Stimulated activated CD8-positive, alpha-beta memory T cell treated with anti-CD3 and anti-CD28 coated beads, Interleukin-12 subunit alpha, Interleukin-12 subunit beta, amount 100 ng/mL, for 24 hours (primary cell): Measurements from ENCODE around the gene SYTL4.

Source experiments
- DNase-seq: peaks from one replicate; pipeline ENCODE4 v3.0.0-alpha.2; 2020; ENCODE audit errors: extremely low read depth

SYTL4 gene

GRCh38 chrX:100648458-100649417 is 83.2 kb downstream of the SYTL4 start:
- no peak for DNase-seq

GRCh38 chrX:100647739-100648138 is 84.2 kb downstream of the SYTL4 start:
- no peak for DNase-seq

GRCh38 chrX:100647095-100647494 is 84.8 kb downstream of the SYTL4 start:
- no peak for DNase-seq

GRCh38 chrX:100645106-100645505 is 86.8 kb downstream of the SYTL4 start:
- no peak for DNase-seq

GRCh38 chrX:100643956-100644860 is 87.7 kb downstream of the SYTL4 start, which contains the start of gene SRPX2:
TSS of gene SRPX2 (plus strand) at chrX:100644199. CDS start at chrX:100646323, 2,124 bp downstream.
- no peak for DNase-seq

- DNase-seq: no peak
Measured at GRCh38 chrX:100643212-100643611, 88.7 kb downstream of the SYTL4 start.

GRCh38 chrX:100642290-100642689 is 89.6 kb downstream of the SYTL4 start:
- DNase-seq: no peak

- peak; percentile 14 for DNase-seq
Measured at GRCh38 chrX:100636321-100636991, 95.5 kb downstream of the SYTL4 start, which contains the start of gene TSPAN6. TSS of gene TSPAN6 (minus strand) at chrX:100636806. CDS start at chrX:100636694, 112 bp downstream.

GRCh38 chrX:100635989-100636320 is 96.0 kb downstream of the SYTL4 start:
- no peak for DNase-seq

GRCh38 chrX:100635040-100635439 is 96.9 kb downstream of the SYTL4 start:
- DNase-seq: no peak

GRCh38 chrX:100625985-100626491 is 105.9 kb downstream of the SYTL4 start:
- no peak for DNase-seq
